DND-41 (cell line): ENCODE data around the gene RIC1.
"Not testable (repeated sequence)": the region's sequence is repeated elsewhere in the genome, so short reads cannot be mapped to it uniquely, and the experiment has no call there.

ENCODE experiments used
- ATAC-seq: fragments of 200-7000 bp; cut with Tn5 transposase; 3 replicates; pipeline ENCODE4 v1.9.1; 2021; ENCODE audit warnings: low read depth; ENCODE audit not compliant: insufficient read depth
- DNase-seq: peaks from one replicate; pipeline ENCODE4 v3.0.0-alpha.2; 2020
- H2AFZ ChIP-seq: 2 replicates; pipeline ENCODE4 v1.6.0; 2012; ENCODE audit warnings: low read depth, low read length
- H3K27ac ChIP-seq: 2 replicates; pipeline ENCODE4 v1.5.1; 2012; ENCODE audit warnings: low read length, inconsistent platforms
- H3K27me3 ChIP-seq: fragments of 200-600 bp; sonication (generic); 2 replicates; pipeline ENCODE4 v1.6.0; 2012; ENCODE audit warnings: low read length, mild to moderate bottlenecking, inconsistent platforms; ENCODE audit not compliant: insufficient read depth, poor library complexity
- H3K36me3 ChIP-seq: 2 replicates; pipeline ENCODE4 v1.5.1; 2012; ENCODE audit warnings: low read length, inconsistent platforms; ENCODE audit not compliant: insufficient read depth
- H3K4me1 ChIP-seq: 2 replicates; pipeline ENCODE4 v1.5.1; 2012; ENCODE audit warnings: mild to moderate bottlenecking, low read length; ENCODE audit not compliant: insufficient read depth
- H3K4me2 ChIP-seq: 2 replicates; pipeline ENCODE4 v1.6.0; 2012; ENCODE audit warnings: mild to moderate bottlenecking, moderate library complexity, low read length, inconsistent platforms; ENCODE audit not compliant: insufficient read depth
- H3K4me3 ChIP-seq, 2 experiments: fragments of 200-600 bp in 1 of 2; shearing (Covaris generic) in 1 of 2; 2 replicates each; pipeline ENCODE4 v1.5.1; 2012 to 2016; ENCODE audit warnings: inconsistent platforms in 2 of 2, low read length in 2 of 2, mild to moderate bottlenecking in 2 of 2, low read depth in 1 of 2, moderate library complexity in 1 of 2
- H3K79me2 ChIP-seq: 2 replicates; pipeline ENCODE4 v1.6.0; 2012; ENCODE audit warnings: low read length, inconsistent platforms; ENCODE audit not compliant: insufficient read depth
- H3K9ac ChIP-seq: 2 replicates; pipeline ENCODE4 v1.6.0; 2012; ENCODE audit warnings: low read depth, mild to moderate bottlenecking, inconsistent platforms, low read length, moderate library complexity
- H3K9me3 ChIP-seq: 2 replicates; pipeline ENCODE4 v1.5.1; 2012; ENCODE audit warnings: low read length, moderate library complexity, mild to moderate bottlenecking, inconsistent platforms; ENCODE audit not compliant: insufficient read depth, severe bottlenecking
- H4K20me1 ChIP-seq: 2 replicates; pipeline ENCODE4 v1.6.0; 2012; ENCODE audit warnings: low read length; ENCODE audit not compliant: insufficient read depth
- EZH2 ChIP-seq: IDR thresholded peaks from 3 replicates; pipeline ENCODE4 v1.6.1; 2012; ENCODE audit warnings: borderline replicate concordance, low read depth, mild to moderate bottlenecking, moderate library complexity, low read length, inconsistent platforms; ENCODE audit not compliant: severe bottlenecking
- TF ChIP-seq, protein P1 (sequence below): IDR thresholded peaks from 2 replicates; pipeline ENCODE4 v1.5.1; 2012; ENCODE audit warnings: borderline replicate concordance, low read length, moderate library complexity, mild to moderate bottlenecking; ENCODE audit not compliant: poor library complexity, severe bottlenecking; ENCODE audit errors: extremely low read depth

RIC1 gene

DNA sequence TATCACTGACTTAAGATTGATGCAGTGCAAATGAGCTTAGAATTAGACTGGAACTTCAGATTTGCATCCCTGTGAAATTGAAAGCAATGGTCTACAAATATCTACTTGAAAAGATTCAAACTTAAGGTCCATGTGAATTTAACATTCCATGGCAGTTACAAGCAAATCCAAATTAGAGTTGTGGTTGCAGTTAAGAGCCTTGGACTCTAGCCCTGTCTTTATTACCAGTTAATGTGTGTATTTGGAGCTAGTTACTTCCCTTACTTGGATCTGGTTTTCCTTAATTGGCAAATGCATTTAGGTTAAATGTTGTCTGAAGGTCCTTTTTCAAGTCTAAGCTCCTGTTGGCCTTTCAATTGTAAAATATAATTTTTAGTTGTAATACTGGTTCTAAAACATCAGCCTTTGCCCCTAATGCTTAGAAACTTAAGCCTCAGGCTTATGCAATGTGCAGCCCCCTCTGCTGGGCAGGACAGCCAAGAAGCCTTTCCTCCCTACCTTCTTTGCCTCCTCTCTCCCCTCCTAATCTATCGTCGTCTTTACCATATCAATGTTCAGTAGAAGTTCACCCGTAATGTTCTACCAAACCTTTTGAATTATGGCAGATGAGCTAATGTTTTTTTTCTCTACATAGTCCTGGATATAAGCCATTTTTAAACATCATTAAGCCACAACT is 144.6 kb downstream of the RIC1 start:
- DNase-seq (no peak), ATAC-seq (no peak)
- H2AFZ ChIP-seq = no peak overlapping the region
- H3K4me3 ChIP-seq = no peak overlapping the region
- H3K4me2 ChIP-seq = no peak overlapping the region
- no peak overlapping the region for H3K27ac ChIP-seq
- H3K79me2 ChIP-seq = no peaks in the 10 kb centered on the region
- no peak overlapping the region for H3K9ac ChIP-seq
- peaks cover under 1% of the 10 kb centered on the region for H3K9me3 ChIP-seq
- peaks cover 70% of the 10 kb centered on the region for H3K36me3 ChIP-seq
- no peaks in the 10 kb centered on the region for H3K27me3 ChIP-seq
- H4K20me1 ChIP-seq = no peaks in the 10 kb centered on the region
- H3K4me1 ChIP-seq = no peaks in the 10 kb centered on the region
- TF ChIP-seq, protein P1, sequence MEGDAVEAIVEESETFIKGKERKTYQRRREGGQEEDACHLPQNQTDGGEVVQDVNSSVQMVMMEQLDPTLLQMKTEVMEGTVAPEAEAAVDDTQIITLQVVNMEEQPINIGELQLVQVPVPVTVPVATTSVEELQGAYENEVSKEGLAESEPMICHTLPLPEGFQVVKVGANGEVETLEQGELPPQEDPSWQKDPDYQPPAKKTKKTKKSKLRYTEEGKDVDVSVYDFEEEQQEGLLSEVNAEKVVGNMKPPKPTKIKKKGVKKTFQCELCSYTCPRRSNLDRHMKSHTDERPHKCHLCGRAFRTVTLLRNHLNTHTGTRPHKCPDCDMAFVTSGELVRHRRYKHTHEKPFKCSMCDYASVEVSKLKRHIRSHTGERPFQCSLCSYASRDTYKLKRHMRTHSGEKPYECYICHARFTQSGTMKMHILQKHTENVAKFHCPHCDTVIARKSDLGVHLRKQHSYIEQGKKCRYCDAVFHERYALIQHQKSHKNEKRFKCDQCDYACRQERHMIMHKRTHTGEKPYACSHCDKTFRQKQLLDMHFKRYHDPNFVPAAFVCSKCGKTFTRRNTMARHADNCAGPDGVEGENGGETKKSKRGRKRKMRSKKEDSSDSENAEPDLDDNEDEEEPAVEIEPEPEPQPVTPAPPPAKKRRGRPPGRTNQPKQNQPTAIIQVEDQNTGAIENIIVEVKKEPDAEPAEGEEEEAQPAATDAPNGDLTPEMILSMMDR = peak; percentile 30
- TF ChIP-seq EZH2 = no peak

- TF ChIP-seq EZH2 = no peak
- TF ChIP-seq, protein P1 = no peak
- no peak for ATAC-seq
- Histone ChIP-seq H3K9ac (no peak overlapping the region), H3K27ac (no peak overlapping the region), H3K4me3 (no peak overlapping the region), H3K9me3 (peaks cover 5% of the 10 kb centered on the region), H3K27me3 (no peaks in the 10 kb centered on the region), H3K79me2 (no peaks in the 10 kb centered on the region), H3K4me1 (no peaks in the 10 kb centered on the region), H2AFZ (no peak overlapping the region), H4K20me1 (no peaks in the 10 kb centered on the region), H3K4me2 (no peak overlapping the region), H3K36me3 (peaks cover 48% of the 10 kb centered on the region)
- no peak for DNase-seq
Measured at GRCh38 chr9:5778805-5779204, 149.9 kb downstream of the RIC1 start.

DNA sequence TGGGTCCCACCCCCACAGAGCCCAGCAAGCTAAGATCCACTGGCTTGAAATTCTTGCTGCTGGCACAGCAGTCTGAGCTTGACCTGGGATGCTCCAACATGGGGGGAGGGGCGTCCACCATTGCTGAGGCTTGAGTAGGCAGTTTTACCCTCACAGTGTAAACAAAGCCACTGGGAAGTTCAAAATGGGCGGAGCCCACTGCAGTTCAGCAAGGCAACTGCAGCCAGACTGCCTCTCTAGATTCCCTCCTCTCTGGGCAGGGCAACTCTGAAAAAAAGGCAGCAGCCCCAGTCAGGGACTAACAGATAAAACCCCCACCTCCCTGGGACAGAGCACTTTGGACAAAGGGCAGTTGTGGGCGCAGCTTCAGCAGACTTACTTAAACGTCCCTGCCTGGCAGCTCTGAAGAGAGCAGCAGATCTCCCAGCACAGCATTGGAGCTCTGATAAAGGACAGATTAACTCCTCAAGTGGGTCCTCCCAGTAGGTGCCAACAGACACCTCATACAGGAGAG is 150.9 kb downstream of the RIC1 start:
- H3K36me3 ChIP-seq = peaks cover 41% of the 10 kb centered on the region

GRCh38 chr9:5783420-5783819 is 154.5 kb downstream of the RIC1 start:
- ATAC-seq, H3K27me3 ChIP-seq, H2AFZ ChIP-seq, H4K20me1 ChIP-seq, H3K4me2 ChIP-seq, DNase-seq, H3K27ac ChIP-seq, H3K4me1 ChIP-seq, H3K4me3 ChIP-seq, H3K9ac ChIP-seq, H3K9me3 ChIP-seq, H3K79me2 ChIP-seq: not testable (repeated sequence)
- peaks cover 33% of the 10 kb centered on the region for H3K36me3 ChIP-seq

More for the DNA sequence above, 150.9 kb downstream of the RIC1 start:
- H3K4me1 ChIP-seq, H3K27me3 ChIP-seq, H4K20me1 ChIP-seq, H3K9ac ChIP-seq, H3K4me3 ChIP-seq, H3K79me2 ChIP-seq, DNase-seq, H3K9me3 ChIP-seq, ATAC-seq, H3K27ac ChIP-seq, H2AFZ ChIP-seq, H3K4me2 ChIP-seq: not testable (repeated sequence)
